Osteoblast (primary cell): ENCODE results near the gene C1R. TPM values are rescaled to one million over a fixed set of nuclear protein-coding genes. Genes with fewer than 3 reads are reported as not detected.

ENCODE experiments used
- DNase-seq: peaks from one replicate; pipeline ENCODE4 v3.0.0; 2011; ENCODE audit warnings: low spot score, mixed read lengths; ENCODE audit not compliant: insufficient read length; ENCODE audit errors: missing footprints
- H2AFZ ChIP-seq: 2 replicates; pipeline ENCODE4 v1.6.0; 2011; ENCODE audit warnings: mild to moderate bottlenecking, low read length
- H3K27ac ChIP-seq: 2 replicates; pipeline ENCODE4 v1.5.1; 2011; ENCODE audit warnings: mild to moderate bottlenecking, low read depth, low read length, moderate library complexity
- H3K27me3 ChIP-seq: 2 replicates; pipeline ENCODE4 v1.6.0; 2012; ENCODE audit warnings: mild to moderate bottlenecking, control low read depth, inconsistent platforms, low read length, moderate library complexity; ENCODE audit not compliant: insufficient read depth
- H3K36me3 ChIP-seq: 2 replicates; pipeline ENCODE4 v1.5.1; 2011; ENCODE audit warnings: mild to moderate bottlenecking, low read length, control low read depth, moderate library complexity; ENCODE audit not compliant: insufficient read depth
- H3K4me1 ChIP-seq: 2 replicates; pipeline ENCODE4 v1.5.1; 2011; ENCODE audit warnings: mild to moderate bottlenecking, low read length, control low read depth, moderate library complexity; ENCODE audit not compliant: insufficient read depth
- H3K4me2 ChIP-seq: 2 replicates; pipeline ENCODE4 v1.6.0; 2011; ENCODE audit warnings: mild to moderate bottlenecking, low read length; ENCODE audit not compliant: insufficient read depth
- H3K4me3 ChIP-seq: fragments of 200-600 bp; sonication (generic); 3 replicates; pipeline ENCODE4 v1.5.1; 2012; ENCODE audit warnings: mild to moderate bottlenecking, low read length, inconsistent platforms; ENCODE audit not compliant: insufficient read depth
- H3K79me2 ChIP-seq: 2 replicates; pipeline ENCODE4 v1.6.0; 2012; ENCODE audit warnings: mild to moderate bottlenecking, low read length, control low read depth, inconsistent platforms; ENCODE audit not compliant: insufficient read depth
- H3K9me3 ChIP-seq: 2 replicates; pipeline ENCODE4 v1.5.1; 2011; ENCODE audit warnings: low read depth, low read length, control low read depth
- H4K20me1 ChIP-seq: 2 replicates; pipeline ENCODE4 v1.6.0; 2012; ENCODE audit warnings: mild to moderate bottlenecking, low read length, control low read depth; ENCODE audit not compliant: insufficient read depth
- CTCF ChIP-seq: IDR thresholded peaks from 2 replicates; pipeline ENCODE4 v1.5.1; 2011; ENCODE audit warnings: mild to moderate bottlenecking, low read depth, low read length, moderate library complexity; ENCODE audit errors: extremely low read depth
- total RNA-seq: library from RNA; depleted of rRNA; stranded (reverse); fragments of >200 nt; gene quantifications from 2 replicates; pipeline ENCODE4 v1.2.3, GENCODE V29; 2012

C1R gene
- total RNA-seq, 1 donor: 330 TPM

GRCh38 chr12:7093486-7093885 is 1.2 kb upstream of the C1R start:
- Histone ChIP-seq H3K9me3 (no peaks in the 10 kb centered on the region), H3K27me3 (peaks cover 3% of the 10 kb centered on the region), H4K20me1 (no peaks in the 10 kb centered on the region), H3K27ac (no peak overlapping the region), H3K36me3 (peaks cover 17% of the 10 kb centered on the region), H2AFZ (no peak overlapping the region), H3K4me2 (no peak overlapping the region), H3K4me1 (peaks cover 23% of the 10 kb centered on the region), H3K4me3 (no peak overlapping the region), H3K79me2 (no peaks in the 10 kb centered on the region)
- no peak for TF ChIP-seq CTCF
- no peak for DNase-seq

GRCh38 chr12:7092986-7093460 is 778 bp upstream of the C1R start:
- Histone ChIP-seq H3K4me3 (no peak overlapping the region), H3K27ac (no peak overlapping the region), H4K20me1 (no peaks in the 10 kb centered on the region), H3K36me3 (peaks cover 14% of the 10 kb centered on the region), H3K27me3 (peaks cover 3% of the 10 kb centered on the region), H3K4me2 (no peak overlapping the region), H3K9me3 (no peaks in the 10 kb centered on the region), H3K79me2 (no peaks in the 10 kb centered on the region), H3K4me1 (peaks cover 23% of the 10 kb centered on the region), H2AFZ (peak overlapping the region; percentile 95)
- DNase-seq: no peak
- no peak for TF ChIP-seq CTCF

- peaks cover 3% of the 10 kb centered on the region for H3K27me3 ChIP-seq
- peaks cover 23% of the 10 kb centered on the region for H3K4me1 ChIP-seq
- H4K20me1 ChIP-seq: no peaks in the 10 kb centered on the region
- DNase-seq: peak; percentile 62
- no peaks in the 10 kb centered on the region for H3K9me3 ChIP-seq
- peak overlapping the region; percentile 86 for H3K4me3 ChIP-seq
- peak overlapping the region; percentile 99 for H3K4me2 ChIP-seq
- H3K36me3 ChIP-seq: peaks cover 17% of the 10 kb centered on the region
- TF ChIP-seq CTCF: no peak
- H3K27ac ChIP-seq: peak overlapping the region; percentile 80
- no peaks in the 10 kb centered on the region for H3K79me2 ChIP-seq
- peak overlapping the region; percentile 95 for H2AFZ ChIP-seq
Measured at GRCh38 chr12:7091660-7092228, 501 bp downstream of the C1R start.

GRCh38 chr12:7091171-7091570 is 1.1 kb downstream of the C1R start:
- Histone ChIP-seq H3K9me3 (no peaks in the 10 kb centered on the region), H2AFZ (no peak overlapping the region), H3K79me2 (no peaks in the 10 kb centered on the region), H4K20me1 (no peaks in the 10 kb centered on the region), H3K27me3 (peaks cover 3% of the 10 kb centered on the region), H3K4me1 (peaks cover 23% of the 10 kb centered on the region), H3K4me3 (peak overlapping the region; percentile 86), H3K4me2 (peak overlapping the region; percentile 99), H3K27ac (no peak overlapping the region), H3K36me3 (peaks cover 17% of the 10 kb centered on the region)
- DNase-seq: peak; percentile 41
- TF ChIP-seq CTCF: no peak
